ENCODE results near the gene CFAP65.

The CFAP65 gene

DNA sequence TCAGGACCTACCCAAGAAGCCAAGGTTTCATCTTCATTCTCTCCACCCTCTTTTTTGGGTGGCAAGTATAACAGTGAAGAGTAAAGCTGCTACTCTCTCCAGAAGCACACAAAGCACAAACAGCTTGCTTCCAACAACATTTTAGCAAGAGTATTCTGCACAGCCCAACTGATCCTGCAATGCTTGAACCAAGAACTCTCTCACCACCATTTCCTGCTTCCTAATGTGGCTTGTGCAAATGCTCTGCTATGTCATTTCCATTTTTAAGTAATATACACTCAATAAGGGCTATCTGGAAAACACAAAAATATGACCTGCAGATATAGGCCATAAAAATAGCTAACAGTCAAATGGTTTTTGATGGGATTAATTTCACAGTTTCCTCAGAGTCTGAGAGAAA lies 43.5 kb upstream of the CFAP65 start:
- no peak for DNase-seq (ENCODE audit: low read depth)
- TF ChIP-seq, protein P1, sequence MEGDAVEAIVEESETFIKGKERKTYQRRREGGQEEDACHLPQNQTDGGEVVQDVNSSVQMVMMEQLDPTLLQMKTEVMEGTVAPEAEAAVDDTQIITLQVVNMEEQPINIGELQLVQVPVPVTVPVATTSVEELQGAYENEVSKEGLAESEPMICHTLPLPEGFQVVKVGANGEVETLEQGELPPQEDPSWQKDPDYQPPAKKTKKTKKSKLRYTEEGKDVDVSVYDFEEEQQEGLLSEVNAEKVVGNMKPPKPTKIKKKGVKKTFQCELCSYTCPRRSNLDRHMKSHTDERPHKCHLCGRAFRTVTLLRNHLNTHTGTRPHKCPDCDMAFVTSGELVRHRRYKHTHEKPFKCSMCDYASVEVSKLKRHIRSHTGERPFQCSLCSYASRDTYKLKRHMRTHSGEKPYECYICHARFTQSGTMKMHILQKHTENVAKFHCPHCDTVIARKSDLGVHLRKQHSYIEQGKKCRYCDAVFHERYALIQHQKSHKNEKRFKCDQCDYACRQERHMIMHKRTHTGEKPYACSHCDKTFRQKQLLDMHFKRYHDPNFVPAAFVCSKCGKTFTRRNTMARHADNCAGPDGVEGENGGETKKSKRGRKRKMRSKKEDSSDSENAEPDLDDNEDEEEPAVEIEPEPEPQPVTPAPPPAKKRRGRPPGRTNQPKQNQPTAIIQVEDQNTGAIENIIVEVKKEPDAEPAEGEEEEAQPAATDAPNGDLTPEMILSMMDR (IDR thresholded peaks at IDR 0.05; ENCODE audit: low read depth, low read length, missing control alignments) = no peak
- no peak overlapping the region for H3K4me3 ChIP-seq (ENCODE audit: low read depth, low read length)

DNA sequence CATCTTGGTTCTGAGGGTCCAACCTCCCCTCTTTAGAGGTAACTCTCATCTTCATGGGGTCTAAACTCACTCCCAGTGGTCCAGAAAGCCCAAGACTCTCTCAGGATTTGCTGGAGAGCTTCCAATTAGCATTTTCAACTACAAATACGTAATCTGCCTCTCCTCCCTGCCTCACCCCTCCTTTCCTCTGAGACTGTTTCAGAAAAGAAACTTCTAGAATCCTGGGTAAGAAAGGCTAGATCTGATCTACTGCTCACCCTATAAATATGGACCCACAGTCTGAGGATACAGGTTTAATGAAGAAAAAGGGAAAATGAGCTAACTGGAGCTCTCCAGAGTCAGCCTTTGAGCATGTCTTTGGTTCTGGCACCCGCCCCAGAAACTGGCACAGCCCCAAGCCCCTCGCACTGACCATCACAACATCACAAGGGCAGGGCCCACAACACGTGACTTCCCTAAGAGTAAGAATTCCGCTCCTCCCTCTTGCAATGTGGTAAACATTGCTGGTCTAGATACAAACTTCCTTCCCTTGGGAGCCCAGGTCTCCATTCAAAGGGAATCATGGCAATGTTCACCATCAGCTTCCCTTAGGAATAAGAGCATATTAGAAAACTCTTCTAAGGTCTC lies 41.1 kb upstream of the CFAP65 start:
- no peak overlapping the region for H3K4me3 ChIP-seq (ENCODE audit: low read depth, low read length)
- DNase-seq (ENCODE audit: low read depth) = no peak
- TF ChIP-seq, protein P1 (IDR thresholded peaks at IDR 0.05; ENCODE audit: low read depth, low read length, missing control alignments) = no peak

DNA sequence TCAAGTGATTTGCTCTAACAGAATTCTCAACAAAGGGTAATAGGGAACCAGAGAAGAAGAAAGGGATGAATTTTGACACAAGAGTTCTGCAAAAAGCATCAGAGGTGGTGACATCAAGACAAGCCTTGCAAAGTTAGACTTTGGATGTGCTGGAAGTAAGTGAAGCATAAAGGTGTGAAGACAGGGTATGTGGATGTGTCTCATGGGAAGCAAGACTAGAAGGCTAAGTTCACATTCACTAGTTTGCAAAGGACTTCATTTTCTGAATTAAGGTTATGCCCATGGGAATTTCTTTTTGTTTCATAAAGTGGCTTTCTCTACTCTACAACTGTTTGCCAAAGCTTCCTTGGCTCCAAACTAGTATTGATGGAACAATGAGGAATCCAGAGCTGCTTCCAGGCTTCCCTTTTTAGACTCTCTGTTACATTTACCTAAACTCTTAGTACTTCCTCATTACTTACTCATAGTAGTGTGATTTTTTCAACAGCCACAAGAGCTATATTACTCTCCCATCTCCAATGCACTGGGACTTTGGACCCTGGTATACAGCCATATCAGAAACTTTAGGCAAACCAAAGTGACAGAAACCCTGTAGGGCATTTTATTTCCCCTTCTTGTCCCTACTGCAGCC lies 40.5 kb upstream of the CFAP65 start:
- DNase-seq (ENCODE audit: low read depth) = no peak
- TF ChIP-seq, protein P1 (IDR thresholded peaks at IDR 0.05; ENCODE audit: low read depth, low read length, missing control alignments) = no peak
- no peak overlapping the region for H3K4me3 ChIP-seq (ENCODE audit: low read depth, low read length)

DNA sequence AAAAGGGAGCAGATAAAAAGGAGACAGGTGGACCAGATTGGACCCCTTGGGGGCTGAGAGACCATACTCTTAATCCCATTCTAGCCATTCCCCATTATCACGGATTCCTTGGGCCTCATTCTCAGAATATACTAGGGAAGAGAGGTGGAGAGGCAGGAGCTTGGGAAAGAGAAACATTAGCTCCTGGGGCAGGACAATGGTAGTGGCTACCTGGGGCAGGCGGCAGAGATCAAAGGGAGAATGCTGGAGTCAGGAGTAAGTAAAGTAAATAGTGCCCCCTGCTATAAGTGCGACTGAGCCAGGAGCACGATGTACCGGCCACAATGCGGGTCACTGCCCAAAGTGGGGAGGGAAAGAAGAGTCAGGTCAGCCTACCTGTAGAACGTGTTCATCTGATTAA lies 39.8 kb upstream of the CFAP65 start:
- TF ChIP-seq, protein P1 (IDR thresholded peaks at IDR 0.05; ENCODE audit: low read depth, low read length, missing control alignments) = no peak
- no peak overlapping the region for H3K4me3 ChIP-seq (ENCODE audit: low read depth, low read length)
- no peak for DNase-seq (ENCODE audit: low read depth)

DNA sequence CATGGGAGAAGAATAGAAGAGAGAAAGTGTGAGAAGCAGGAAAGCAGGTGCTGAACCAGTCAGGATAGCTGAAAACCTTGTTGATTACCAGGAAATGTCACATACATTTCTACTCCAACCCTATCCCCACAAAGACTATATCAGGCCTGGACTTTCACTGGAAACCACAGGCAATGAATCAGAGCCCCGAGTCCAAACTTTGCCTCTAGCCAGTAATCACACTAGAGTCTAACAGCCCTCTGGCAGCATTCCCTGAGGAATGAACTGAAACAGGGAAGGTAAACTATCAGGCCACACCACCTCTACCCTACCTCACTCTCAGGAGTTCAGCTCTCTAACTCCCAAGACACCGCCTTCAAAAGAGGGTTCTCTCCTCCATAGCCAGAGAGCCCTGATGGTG lies 38.1 kb upstream of the CFAP65 start:
- TF ChIP-seq, protein P1 (IDR thresholded peaks at IDR 0.05; ENCODE audit: low read depth, low read length, missing control alignments) = no peak
- H3K4me3 ChIP-seq (ENCODE audit: low read depth, low read length) = no peak overlapping the region
- no peak for DNase-seq (ENCODE audit: low read depth)

DNA sequence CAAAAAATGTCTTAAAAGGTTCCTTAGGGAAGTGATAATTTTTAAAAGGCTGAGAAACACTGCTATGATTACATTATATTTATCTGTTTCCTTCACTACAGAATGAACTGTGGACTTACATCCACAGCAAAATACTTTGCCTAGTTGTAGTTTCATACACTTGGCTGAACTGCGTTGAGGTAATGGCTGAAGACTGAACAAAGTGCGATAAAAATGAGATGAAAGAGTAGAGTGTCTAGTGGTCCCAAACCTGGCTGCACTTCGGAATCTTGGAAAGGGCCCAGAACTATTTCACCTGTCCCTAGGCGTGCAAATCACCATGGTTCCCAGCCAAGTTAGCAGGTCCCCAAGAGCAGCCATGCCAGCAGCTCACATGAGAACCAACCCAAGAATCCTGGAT lies 37.6 kb upstream of the CFAP65 start:
- TF ChIP-seq, protein P1 (IDR thresholded peaks at IDR 0.05; ENCODE audit: low read depth, low read length, missing control alignments) = no peak
- DNase-seq (ENCODE audit: low read depth) = no peak
- H3K4me3 ChIP-seq (ENCODE audit: low read depth, low read length) = no peak overlapping the region

DNA sequence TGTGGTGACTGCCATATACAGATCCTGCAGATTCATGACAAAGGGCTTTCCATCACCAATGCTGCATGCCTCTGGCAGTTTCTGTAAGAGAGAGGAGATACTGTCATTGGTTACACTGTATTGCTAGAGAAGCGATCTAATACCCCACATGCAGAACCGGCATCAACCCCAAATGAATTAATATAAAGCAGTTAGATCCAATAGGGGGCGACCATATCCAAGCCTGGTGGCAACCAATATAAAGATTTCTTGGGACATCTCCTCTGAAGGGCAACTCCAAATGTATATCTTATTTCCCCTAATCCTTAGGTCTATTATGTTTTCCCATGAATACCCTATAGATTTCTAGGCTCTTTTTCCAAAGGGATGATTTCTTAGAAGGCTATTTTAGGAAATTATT lies 36.8 kb upstream of the CFAP65 start:
- TF ChIP-seq, protein P1 (IDR thresholded peaks at IDR 0.05; ENCODE audit: low read depth, low read length, missing control alignments) = no peak
- H3K4me3 ChIP-seq (ENCODE audit: low read depth, low read length) = no peak overlapping the region
- DNase-seq (ENCODE audit: low read depth) = no peak
